ENCODE data around the gene CD300LD. TPM values are rescaled to one million over a fixed set of nuclear protein-coding genes. Genes with fewer than 3 reads are reported as not detected.

CD300LD gene
- total RNA-seq, 2 experiments from 2014 or later = not detected

- H3K27me3 Mint-ChIP-seq = peaks cover 32% of the 10 kb centered on the region
- no peak within 1 kb of the TSS for H3K4me3 Mint-ChIP-seq
- no peaks in the 10 kb centered on the region for H3K36me3 Mint-ChIP-seq (ENCODE audit: low read depth)
- ATAC-seq = no peak
- intact Hi-C loops (cut with micrococcal nuclease) = loop anchor here (10.0 kb wide), 1 partner anchor 156 kb away; no protein-coding TSS in a partner anchor
- CTCF ChIA-PET = interaction anchor here (0.8 to 2.8 kb wide), 6 partner anchors 30 to 163 kb away, joined by 3 to 17 read pairs (median 5); partner anchors contain the start of gene GPR142
- no peaks in the 10 kb centered on the region for H3K9me3 Mint-ChIP-seq
- POLR2A ChIA-PET = no interaction called here
- peaks cover 7% of the 10 kb centered on the region for H3K4me1 Mint-ChIP-seq (ENCODE audit: low read depth)
- no peak for DNase-seq
- TF ChIP-seq CTCF (IDR thresholded peaks at IDR 0.05) = no peak
- no peak within 1 kb of the TSS for H3K27ac Mint-ChIP-seq
Measured at GRCh38 chr17:74531231-74531761, 60.8 kb downstream of the CD300LD start, which contains the start of gene CD300LB. Gene CD300LB (minus strand): TSS chr17:74531475. CDS start chr17:74531350, 125 bp downstream.

- intact Hi-C loops (cut with micrococcal nuclease) = loop anchor here (10.0 kb wide), 1 partner anchor 156 kb away; no protein-coding TSS in a partner anchor
Measured at GRCh38 chr17:74530831-74531150, 61.3 kb downstream of the CD300LD start.

More at GRCh38 chr17:74530831-74531150, 61.3 kb downstream of the CD300LD start:
- Mint-ChIP-seq H3K4me1 (ENCODE audit: low read depth) (peaks cover 7% of the 10 kb centered on the region), H3K4me3 (no peak overlapping the region), H3K9me3 (no peaks in the 10 kb centered on the region), H3K27ac (no peak overlapping the region), H3K27me3 (peaks cover 32% of the 10 kb centered on the region), H3K36me3 (ENCODE audit: low read depth) (no peaks in the 10 kb centered on the region)
- ChIA-PET POLR2A (interaction anchor here (0.9 kb wide), 1 partner anchor 136 kb away, joined by 3 read pairs; no protein-coding TSS in a partner anchor), CTCF (interaction anchor here (0.8 to 1.7 kb wide), 3 partner anchors 30 to 163 kb away, joined by 3 to 6 read pairs (median 3); partner anchors contain the start of gene GPR142)
- DNase-seq = no peak
- ATAC-seq = no peak
- no peak for TF ChIP-seq CTCF (IDR thresholded peaks at IDR 0.05)

Other genes with a start within 250 kb of the CD300LD start
- gene BTBD17, start 230.4 kb downstream of the CD300LD start, total RNA-seq = not detected
- not detected for gene GPR142, start 224.8 kb downstream of the CD300LD start, total RNA-seq
- gene GPRC5C, start 160.2 kb downstream of the CD300LD start, total RNA-seq = 1 to 10 TPM; 1.2 to 2.0 TPM
- 1 to 10 TPM; 2.2 to 2.4 TPM for gene CD300A, start 125.6 kb downstream of the CD300LD start, total RNA-seq
- not detected for gene CD300LB, start 60.8 kb downstream of the CD300LD start, total RNA-seq
- gene CD300C, start 46.2 kb downstream of the CD300LD start, total RNA-seq = not detected
- not detected for gene CD300H, start 24.8 kb downstream of the CD300LD start, total RNA-seq
- gene CD300E, start 31.5 kb upstream of the CD300LD start, total RNA-seq = not detected
- gene CD300LF, start 120.6 kb upstream of the CD300LD start, total RNA-seq = not detected
- gene RAB37, start 145.0 kb upstream of the CD300LD start, total RNA-seq = 1 to 10 TPM; 6.6 to 6.7 TPM
- gene NHERF1, start 156.3 kb upstream of the CD300LD start, total RNA-seq = 100 to 1,000 TPM; 143 to 150 TPM
- 10 to 100 TPM; 35.5 to 42.4 TPM for gene NAT9, start 184.1 kb upstream of the CD300LD start, total RNA-seq